Pancreas (tissue), 10 donors: Measurements from ENCODE around the gene TANK. TPM values are rescaled to one million over a fixed set of nuclear protein-coding genes. Genes with fewer than 3 reads are reported as not detected.

ENCODE experiments used
- ATAC-seq, 4 donors: fragments of 200-7000 bp; cut with Tn5 transposase; one replicate each; pipeline versions ENCODE4 v1.8.0 to v1.9.1; 2020; ENCODE audit warnings: mild to moderate bottlenecking in 4 of 4, moderate library complexity in 4 of 4
- DNase-seq, 6 donors: peaks; one replicate each; pipeline ENCODE4 v3.0.0-alpha.2; 2020
- FAIRE-seq: peaks from 2 replicates; lab custom pipeline; 2012; peaks lifted over from hg19 to GRCh38; lab: Jason Lieb, UNC
- H3K27ac ChIP-seq, 4 donors: fragments of 200-600 bp; sonication (generic); 1 replicate in 3 of 4; 2 replicates in 1 of 4; pipeline versions ENCODE4 v1.5.0 to v1.8.0; 2020
- H3K27me3 ChIP-seq, 4 donors: fragments of 200-600 bp; one replicate each; pipeline ENCODE4 v1.8.0; 2021
- H3K36me3 ChIP-seq, 3 donors: fragments of 200-600 bp; sonication (generic) in 1 of 3; one replicate each; pipeline versions ENCODE4 v1.5.0 to v1.8.0; 2020 to 2021
- H3K4me1 ChIP-seq, 3 donors: fragments of 200-600 bp; one replicate each; pipeline ENCODE4 v1.8.0; 2021
- H3K4me3 ChIP-seq, 4 donors: fragments of 200-600 bp; sonication (generic) in 2 of 4; one replicate each; pipeline versions ENCODE4 v1.5.0 to v1.8.0; 2020 to 2021
- H3K9me3 ChIP-seq, 4 donors: fragments of 200-600 bp; one replicate each; pipeline ENCODE4 v1.8.0; 2021
- WGBS, 2 donors: extraction: QIAGEN DNeasy Blood & Tissue Kit; methylation state at CpG; one replicate each; pipeline ENCODE4 v1.1.7; 2013; 5-methylcytosine and 5-hydroxymethylcytosine counted together
- intact Hi-C, 3 donors: fragments of 100-400 bp; cut with DNase I; formaldehyde crosslinking; loops; one replicate each; pipeline versions ENCODE4 v1.11.1 to v1.14.2; 2022
- polyA plus RNA-seq, 2 donors: library from polyadenylated mRNA; stranded (reverse); fragments of 200-250 nt; gene quantifications; one replicate each; pipeline ENCODE4 v1.2.3, GENCODE V29; 2013
- total RNA-seq, 6 donors: library from RNA; stranded (reverse); fragmentation: NEBNext Ultra II Directional in 4 of 6; extraction: Animal tissue kit (Norgen Biotek cat#: 25700) in 4 of 6; gene quantifications; one replicate each; pipeline versions ENCODE4 v1.2.1 to v1.2.4, GENCODE V29; 2021 to 2023
- TF ChIP-seq, protein P1 (sequence below), 4 donors: fragments of 200-600 bp; sonication (generic) in 3 of 4; IDR thresholded peaks; one replicate each; pipeline versions ENCODE4 v1.5.0 to v1.8.0; 2021; ENCODE audit warnings: antibody characterized with exemption in 4 of 4
- donor health status: healthy with polysubstance abuse.
- donor health status: DM: no; HTN: no; CAD: no; lungs with moderate emphysema.
- donor health status: DM: no; HTN: no; CAD: no.
- donor health status: control.
- donor health status: control.
- donor health status: Bipolar disorder and iron deficiency.
- donor health status: DM: yes; HTN: yes; CAD: no.
- donor health status: DM: no; HTN: no; CAD: no.
- donor health status: DM: no; HTN: no; CAD: no.
- donor health status: DM: yes; HTN: yes; CAD: no.

TANK gene
- total and polyA plus RNA-seq, 8 donors = 10.9 to 30.3 (median 16.0) TPM

DNA sequence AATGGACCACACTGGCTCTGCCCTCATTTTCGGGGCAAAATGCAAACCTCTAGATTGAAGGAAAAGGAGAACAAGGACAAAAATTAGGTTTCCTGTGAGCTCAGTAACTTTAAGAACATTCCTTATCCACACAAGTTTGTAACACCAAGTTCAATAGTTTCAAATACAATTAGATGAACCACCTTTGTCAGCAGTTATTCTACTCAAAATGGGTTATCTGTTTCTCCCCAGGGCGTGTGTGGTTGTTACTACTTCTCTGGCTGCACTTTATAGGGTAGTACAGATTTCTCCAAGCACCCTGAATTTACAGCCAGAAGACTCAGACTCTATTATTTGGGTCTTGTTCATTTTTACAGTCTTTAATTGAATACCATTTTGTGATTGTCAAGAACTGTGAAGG is 45.0 kb upstream of the TANK start:
- DNase-seq (no peak), ATAC-seq (no peak), FAIRE-seq (no peak)
- H3K9me3 ChIP-seq = no peaks in the 10 kb centered on the region
- no peak overlapping the region for H3K4me3 ChIP-seq
- no peak overlapping the region for H3K27ac ChIP-seq
- no peaks in the 10 kb centered on the region for H3K36me3 ChIP-seq
- no peaks in the 10 kb centered on the region for H3K4me1 ChIP-seq
- intact Hi-C loops = no loop called here
- H3K27me3 ChIP-seq = no peaks in the 10 kb centered on the region
- TF ChIP-seq, protein P1, sequence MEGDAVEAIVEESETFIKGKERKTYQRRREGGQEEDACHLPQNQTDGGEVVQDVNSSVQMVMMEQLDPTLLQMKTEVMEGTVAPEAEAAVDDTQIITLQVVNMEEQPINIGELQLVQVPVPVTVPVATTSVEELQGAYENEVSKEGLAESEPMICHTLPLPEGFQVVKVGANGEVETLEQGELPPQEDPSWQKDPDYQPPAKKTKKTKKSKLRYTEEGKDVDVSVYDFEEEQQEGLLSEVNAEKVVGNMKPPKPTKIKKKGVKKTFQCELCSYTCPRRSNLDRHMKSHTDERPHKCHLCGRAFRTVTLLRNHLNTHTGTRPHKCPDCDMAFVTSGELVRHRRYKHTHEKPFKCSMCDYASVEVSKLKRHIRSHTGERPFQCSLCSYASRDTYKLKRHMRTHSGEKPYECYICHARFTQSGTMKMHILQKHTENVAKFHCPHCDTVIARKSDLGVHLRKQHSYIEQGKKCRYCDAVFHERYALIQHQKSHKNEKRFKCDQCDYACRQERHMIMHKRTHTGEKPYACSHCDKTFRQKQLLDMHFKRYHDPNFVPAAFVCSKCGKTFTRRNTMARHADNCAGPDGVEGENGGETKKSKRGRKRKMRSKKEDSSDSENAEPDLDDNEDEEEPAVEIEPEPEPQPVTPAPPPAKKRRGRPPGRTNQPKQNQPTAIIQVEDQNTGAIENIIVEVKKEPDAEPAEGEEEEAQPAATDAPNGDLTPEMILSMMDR (IDR thresholded peaks at IDR 0.05) = no peak
- 74 to 84% methylated on average over 2 of the region's 2 CpGs for WGBS, 2 donors

DNA sequence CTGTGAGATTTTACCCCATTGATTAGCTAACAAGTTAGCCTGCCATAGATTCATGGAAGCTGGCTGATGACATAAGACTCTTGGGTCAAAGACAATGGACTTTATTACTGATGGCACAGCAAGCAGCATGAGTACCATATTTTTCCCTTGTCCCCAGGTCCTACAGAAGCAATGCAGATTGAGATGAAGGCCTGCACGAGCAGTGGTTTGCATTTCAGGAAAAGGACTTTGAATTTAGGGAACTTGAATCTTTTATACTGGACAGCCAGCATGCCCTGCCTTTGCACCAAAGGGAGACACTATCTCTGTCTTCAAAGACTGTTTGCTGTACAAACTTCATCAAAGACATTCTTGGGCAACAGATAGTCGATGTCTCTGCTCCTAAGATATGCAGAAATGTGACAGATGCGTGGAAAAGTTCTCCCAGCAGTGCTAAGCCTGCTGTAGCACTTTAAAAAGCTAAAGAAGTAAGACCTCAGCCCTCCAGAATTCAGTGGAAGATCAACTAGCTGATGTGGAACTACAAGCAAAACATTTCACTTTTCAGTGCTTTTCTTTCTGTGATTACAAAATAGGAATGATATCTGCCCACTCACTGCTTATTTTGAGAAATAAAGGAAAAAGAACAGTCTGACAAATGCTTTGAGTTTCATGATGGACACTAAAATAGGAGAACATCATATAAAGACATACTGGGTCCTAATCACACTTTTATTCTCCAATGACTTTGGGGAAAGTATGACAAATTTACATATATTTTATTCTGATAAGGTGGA is 44.4 kb upstream of the TANK start:
- Histone ChIP-seq H3K27me3 (no peaks in the 10 kb centered on the region), H3K9me3 (no peaks in the 10 kb centered on the region), H3K27ac (no peak overlapping the region), H3K4me1 (no peaks in the 10 kb centered on the region), H3K36me3 (no peaks in the 10 kb centered on the region), H3K4me3 (no peak overlapping the region)
- ATAC-seq (no peak), FAIRE-seq (no peak), DNase-seq (no peak)
- TF ChIP-seq, protein P1 (IDR thresholded peaks at IDR 0.05) = no peak
- intact Hi-C loops = no loop called here
- 52 to 54% methylated on average over 3 of the region's 3 CpGs for WGBS, 2 donors

DNA sequence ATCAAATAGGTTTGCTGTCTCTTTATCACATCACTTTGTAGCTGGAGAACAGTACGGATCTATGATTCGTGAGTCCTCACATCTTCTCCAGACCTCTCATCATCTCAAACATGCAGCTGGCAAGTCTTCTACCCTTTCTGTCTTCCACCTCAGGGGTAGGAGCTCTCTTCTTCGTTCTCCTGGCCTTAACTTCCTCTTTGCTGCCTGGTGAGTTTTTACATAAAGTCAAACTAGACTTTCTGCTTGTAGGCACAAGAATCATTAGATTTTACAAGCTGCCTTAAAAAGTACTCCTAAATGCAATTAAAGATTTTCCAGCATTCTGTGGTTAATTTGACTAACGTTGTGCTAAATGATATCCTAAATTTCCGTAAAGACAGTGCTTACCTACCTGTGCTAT is 43.7 kb upstream of the TANK start:
- H3K36me3 ChIP-seq = no peaks in the 10 kb centered on the region
- FAIRE-seq (no peak), DNase-seq (no peak), ATAC-seq (no peak)
- H3K27ac ChIP-seq = no peak overlapping the region
- no peak overlapping the region for H3K4me3 ChIP-seq
- intact Hi-C loops = no loop called here
- 64 to 79% methylated on average over 5 of the region's 5 CpGs for WGBS, 2 donors
- no peaks in the 10 kb centered on the region for H3K27me3 ChIP-seq
- H3K9me3 ChIP-seq = no peaks in the 10 kb centered on the region
- no peaks in the 10 kb centered on the region for H3K4me1 ChIP-seq
- TF ChIP-seq, protein P1 (IDR thresholded peaks at IDR 0.05) = no peak

DNA sequence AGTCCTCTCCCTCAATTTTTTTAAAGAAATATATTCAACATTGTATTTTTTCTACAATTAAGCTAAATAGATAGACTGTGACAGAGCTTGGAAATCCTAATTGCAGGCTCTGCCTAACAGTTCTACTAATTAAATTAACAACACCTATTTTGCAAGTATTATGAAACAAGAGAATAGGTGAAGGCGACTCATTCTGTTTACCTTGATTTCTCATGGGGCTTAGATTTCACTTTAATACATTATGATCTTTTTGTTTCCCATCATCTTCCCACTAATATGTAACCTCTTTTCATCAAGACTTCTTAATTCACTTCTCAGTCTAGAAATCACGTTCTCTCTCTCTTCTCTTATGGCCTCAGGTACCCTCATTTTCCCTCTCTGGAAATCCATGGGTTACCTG is 42.7 kb upstream of the TANK start:
- DNase-seq = no peak
- no peak for FAIRE-seq
- Histone ChIP-seq H3K27ac (no peak overlapping the region), H3K4me1 (peaks cover 0 to 3% (median under 1%) of the 10 kb centered on the region in 3 donors), H3K9me3 (no peaks in the 10 kb centered on the region), H3K36me3 (no peaks in the 10 kb centered on the region), H3K27me3 (no peaks in the 10 kb centered on the region), H3K4me3 (no peak overlapping the region)
- intact Hi-C loops = no loop called here
- WGBS, 2 donors = 84 to 88% methylated on average over 2 of the region's 2 CpGs
- TF ChIP-seq, protein P1 (IDR thresholded peaks at IDR 0.05) = no peak
- no peak for ATAC-seq

DNA sequence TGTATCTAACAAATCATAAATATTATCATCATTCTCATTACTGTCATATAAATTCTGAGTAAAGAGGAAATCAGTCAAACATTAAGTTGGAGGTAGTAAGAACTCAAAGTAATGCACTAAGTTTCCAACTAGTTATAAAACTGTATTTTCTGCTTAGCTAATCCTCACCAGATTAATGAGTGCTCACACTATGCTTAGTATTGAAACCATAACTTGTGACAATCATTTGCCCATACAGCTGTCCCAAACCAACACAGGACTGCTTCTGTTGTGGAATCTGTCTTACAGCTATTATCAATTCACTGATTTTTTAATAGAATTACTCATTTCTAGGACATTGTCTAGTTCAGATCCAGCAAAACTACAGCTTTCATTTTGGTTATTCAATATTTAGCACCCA is 41.5 kb upstream of the TANK start:
- FAIRE-seq (no peak), DNase-seq (no peak), ATAC-seq (no peak)
- TF ChIP-seq, protein P1 (IDR thresholded peaks at IDR 0.05) = no peak
- no peak overlapping the region for H3K27ac ChIP-seq
- intact Hi-C loops = no loop called here
- peaks cover 0 to 11% (median 9%) of the 10 kb centered on the region in 3 donors for H3K4me1 ChIP-seq
- H3K9me3 ChIP-seq = no peaks in the 10 kb centered on the region
- no peak overlapping the region for H3K4me3 ChIP-seq
- H3K36me3 ChIP-seq = no peaks in the 10 kb centered on the region
- no peaks in the 10 kb centered on the region for H3K27me3 ChIP-seq
